Measurements from ENCODE around the gene SSU72.
A peak's percentile ranks its signal among the peaks of the same experiment; 100 is the strongest.
"Not testable (repeated sequence)": the region's sequence is repeated elsewhere in the genome, so short reads cannot be mapped to it uniquely, and the experiment has no call there.

The SSU72 gene

GRCh38 chr1:1505366-1505798 is 69.3 kb downstream of the SSU72 start:
- DNase-seq (ENCODE audit: low spot score): not testable (repeated sequence)

DNA sequence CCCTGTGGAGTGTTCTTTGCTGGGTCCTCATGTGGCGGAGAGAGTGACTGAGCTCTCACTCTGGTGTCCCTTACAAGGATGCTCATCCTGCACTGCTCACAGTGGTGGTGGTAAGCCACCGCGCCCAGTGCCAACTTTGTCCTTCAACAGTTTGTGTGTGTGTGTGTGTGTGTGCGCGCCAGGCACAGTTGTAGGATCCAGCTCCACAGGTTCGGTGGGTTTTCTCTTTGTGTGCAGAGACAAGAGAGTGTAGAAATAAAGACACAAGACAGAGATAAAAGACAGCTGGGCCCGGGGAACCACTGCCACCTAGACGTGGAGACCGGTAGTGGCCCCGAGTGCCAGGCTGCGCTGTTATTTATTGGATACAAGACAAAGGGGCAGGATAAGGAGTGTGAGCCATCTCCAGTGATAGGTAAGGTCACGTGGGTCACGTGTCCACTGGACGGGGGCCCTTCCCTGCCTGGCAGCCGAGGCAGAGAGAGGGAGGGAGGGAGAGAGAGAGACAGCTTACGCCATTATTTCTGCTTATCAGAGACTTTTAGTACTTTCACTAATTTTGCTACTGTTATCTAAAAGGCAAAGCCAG is 69.8 kb downstream of the SSU72 start:
- peak; percentile 59 for DNase-seq (ENCODE audit: low spot score)

DNA sequence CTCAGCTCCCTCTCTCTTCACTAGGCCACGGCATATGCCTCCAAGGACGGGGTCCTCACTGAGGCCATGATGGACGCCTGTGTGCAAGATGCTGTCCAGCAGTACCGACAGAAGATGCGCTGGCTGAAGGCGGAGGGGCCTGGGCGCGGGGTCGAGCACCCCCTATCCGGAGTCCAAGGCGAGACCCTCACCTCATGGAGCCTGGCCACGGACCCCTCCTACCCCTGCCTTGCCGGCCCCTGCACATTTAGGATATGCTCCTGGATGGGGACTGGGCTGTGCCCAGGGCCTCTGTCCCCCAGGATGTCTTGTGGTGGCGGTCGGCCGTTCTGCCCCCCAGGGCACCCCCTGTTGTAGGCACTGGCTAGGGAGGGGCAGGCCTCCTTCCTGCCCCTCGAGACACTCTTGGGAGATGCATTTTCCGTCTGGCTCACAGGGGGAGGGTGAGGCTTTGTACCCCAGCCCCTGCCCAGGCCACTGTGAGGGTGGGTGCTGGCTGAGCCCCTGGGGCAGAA is 79.1 kb downstream of the SSU72 start:
- not testable (repeated sequence) for DNase-seq (ENCODE audit: low spot score)

DNA sequence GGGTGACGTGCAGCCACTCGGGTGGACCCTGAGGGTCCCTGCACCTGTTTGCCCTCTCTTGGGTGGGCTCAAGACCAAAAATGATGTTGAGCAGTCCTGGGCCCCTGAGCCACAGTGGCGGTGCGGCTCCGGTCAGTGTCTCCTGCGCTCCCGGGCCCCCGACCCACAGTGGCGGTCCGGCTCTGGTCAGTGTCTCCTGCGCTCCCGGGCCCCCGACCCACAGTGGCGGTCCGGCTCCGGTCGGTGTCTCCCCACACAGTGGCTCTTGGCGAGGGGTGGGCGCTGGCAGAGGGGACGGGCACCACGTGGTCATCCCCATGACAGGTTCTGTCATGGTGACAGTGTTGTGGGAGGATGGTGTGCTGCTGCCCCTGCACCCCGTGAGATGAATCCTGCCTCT is 80.4 kb downstream of the SSU72 start:
- DNase-seq (ENCODE audit: low spot score): not testable (repeated sequence)

Measured in CD4-positive, alpha-beta T cell treated with Interleukin-6 at 100 ng/mL for 8 hours (primary cell).